Heart left ventricle (tissue), 13 donors: Measurements from ENCODE around the gene GAK.

Experiments used
- CTCF ChIP-seq, 12 donors: fragments of 200-600 bp; sonication (generic) in 4 of 12; IDR thresholded peaks; one replicate each; pipeline versions ENCODE4 v1.5.0 to v1.8.0; 2018 to 2022; ENCODE audit warnings: antibody characterized with exemption in 12 of 12, mild to moderate bottlenecking in 5 of 12
- POLR2A ChIP-seq, 2 donors: fragments of 450-650 bp; IDR thresholded peaks; one replicate each; pipeline ENCODE4 v1.6.1; 2017; ENCODE audit warnings: antibody characterized with exemption in 2 of 2, mild to moderate bottlenecking in 2 of 2, moderate library complexity in 2 of 2
- donor health status: ischemic (EF 13 %, LVEDD 7.1; RV severe dilation, severe dysfunction).
- donor health status: DM: no; HTN: yes; CAD: no.
- donor health status: DM: no; HTN: no; CAD: no.
- donor health status: ischemic (EF 25% LVEDD 6.9; RV normal size, moderate dysfunction).
- donor health status: ischemic (EF 25% LVEDD 5.7; RV mildly dilated, moderate dysfunction).
- donor health status: ischemic (EF 35%, LVEDD 5.7; RV mildly dilated, moderate dysfunction).
- donor health status: nonischemic (EF 11% LVEDD 7.7; RV severe dilation, severe dysfunction).
- donor health status: DM: yes; HTN: yes; CAD: no.
- donor health status: PGD.
- donor health status: ischemic (EF 29% LVEDD 5.4; RV normal size, mild dysfunction).
- donor health status: nonischemic (EF 23%, LVEDD 6.1; RV moderate dilation, normal function).

GRCh38 chr4:907691-908425 is 24.3 kb downstream of the GAK start:
- no peak for TF ChIP-seq POLR2A (IDR thresholded peaks at IDR 0.05)
- TF ChIP-seq CTCF (IDR thresholded peaks at IDR 0.05), result no peak
